A549 (cell line): ENCODE data around the gene OVAAL. TPM values are rescaled to one million over a fixed set of nuclear protein-coding genes. Genes with fewer than 3 reads are reported as not detected.
A peak's percentile ranks its signal among the peaks of the same experiment; 100 is the strongest.

Experiments used
- ATAC-seq, 2 experiments: fragments of 200-7000 bp in 1 of 2; fragments of >200 bp in 1 of 2; cut with Nextera tagmentation in 1 of 2; cut with Tn5 transposase in 1 of 2; 3 replicates each; pipeline versions ENCODE4 v1.8.0 to v1.9.1; 2018 to 2020; ENCODE audit warnings: mild to moderate bottlenecking in 1 of 2, moderate library complexity in 1 of 2
- CTCF ChIA-PET: fragments of 300-600 bp; sonication (Branson Sonifier 250); formaldehyde crosslinking; extraction: SDS; loops from one replicate; lab custom pipeline; 2021; ENCODE audit warnings: antibody characterized with exemption, inconsistent platforms; lab: Yijun Ruan, JAX
- POLR2A ChIA-PET: fragments of 350-600 bp; formaldehyde crosslinking; extraction: SDS; loops from one replicate; lab custom pipeline; 2021; ENCODE audit warnings: antibody characterized with exemption, inconsistent platforms; lab: Yijun Ruan, JAX
- DNase-seq, 2 experiments: peaks; one replicate each; pipeline versions ENCODE4 v3.0.0 to v3.0.0-alpha.2; 2011 to 2016; ENCODE audit warnings: low read depth in 1 of 2, low spot score in 1 of 2
- FAIRE-seq: peaks from 2 replicates; lab custom pipeline; 2011; peaks lifted over from hg19 to GRCh38; lab: Jason Lieb, UNC
- H3K27ac ChIP-seq, 2 experiments: fragments of >200 bp; sonication (Bioruptor Twin); formaldehyde crosslinking; 3 replicates each; pipeline ENCODE4 v1.5.1; 2016 to 2017
- H3K4me1 ChIP-seq: fragments of >200 bp; sonication (Bioruptor Twin); formaldehyde crosslinking; 3 replicates; pipeline ENCODE4 v1.6.1; 2016
- H3K4me2 ChIP-seq: fragments of >200 bp; sonication (Bioruptor Twin); formaldehyde crosslinking; 3 replicates; pipeline ENCODE4 v1.6.1; 2016
- H3K4me3 ChIP-seq: fragments of >200 bp; sonication (Bioruptor Twin); formaldehyde crosslinking; 3 replicates; pipeline ENCODE4 v1.5.1; 2016
- H3K9me3 ChIP-seq: fragments of >200 bp; sonication (Bioruptor Twin); formaldehyde crosslinking; 3 replicates; pipeline ENCODE4 v1.6.1; 2016
- BCL3 ChIP-seq: fragments of >200 bp; sonication (Bioruptor Twin); formaldehyde crosslinking; IDR thresholded peaks from 3 replicates; pipeline ENCODE4 v1.6.1; 2016
- CBX2 ChIP-seq: fragments of 200-600 bp; sonication (generic); IDR thresholded peaks from 2 replicates; pipeline ENCODE4 v1.6.1; 2016; ENCODE audit warnings: low read depth, mild to moderate bottlenecking, borderline replicate concordance
- CBX8 ChIP-seq: fragments of 200-600 bp; sonication (generic); IDR thresholded peaks from 2 replicates; pipeline ENCODE4 v1.6.1; 2016
- CEBPB ChIP-seq, 2 experiments: fragments of >200 bp in 1 of 2; sonication (Bioruptor Twin) in 1 of 2; formaldehyde crosslinking in 1 of 2; IDR thresholded peaks; 2 replicates each; pipeline ENCODE4 v1.6.1; 2012 to 2016
- CHD4 ChIP-seq: fragments of 200-600 bp; sonication (generic); IDR thresholded peaks from 2 replicates; pipeline ENCODE4 v1.6.1; 2016; ENCODE audit warnings: antibody characterized with exemption, mild to moderate bottlenecking, borderline replicate concordance
- EP300 ChIP-seq, 2 experiments: fragments of >200 bp; sonication (Bioruptor Twin); formaldehyde crosslinking; IDR thresholded peaks; 2 replicates in 1 of 2; 3 replicates in 1 of 2; pipeline ENCODE4 v1.6.1; 2016 to 2017
- FOSB ChIP-seq: fragments of 250-450 bp; sonication (Bioruptor Pico); IDR thresholded peaks from 2 replicates; pipeline ENCODE4 v1.5.0; 2020; ENCODE audit warnings: mild to moderate bottlenecking, moderate library complexity
- GATA3 ChIP-seq: IDR thresholded peaks from 2 replicates; pipeline ENCODE4 v1.6.1; 2012; ENCODE audit warnings: borderline replicate concordance
- HOXA7 ChIP-seq: fragments of 250-450 bp; sonication (Bioruptor Pico); IDR thresholded peaks from 2 replicates; pipeline ENCODE4 v1.5.0; 2020; ENCODE audit warnings: mild to moderate bottlenecking, moderate library complexity
- HOXB5 ChIP-seq: fragments of 250-450 bp; sonication (Bioruptor Pico); IDR thresholded peaks from 2 replicates; pipeline ENCODE4 v1.5.0; 2020; ENCODE audit warnings: mild to moderate bottlenecking, moderate library complexity
- KDM5A ChIP-seq: fragments of 200-600 bp; sonication (generic); IDR thresholded peaks from 2 replicates; pipeline ENCODE4 v1.6.1; 2016; ENCODE audit warnings: antibody characterized with exemption, mild to moderate bottlenecking
- MAFK ChIP-seq: fragments of 450-650 bp; IDR thresholded peaks from 2 replicates; pipeline ENCODE4 v1.6.1; 2014; ENCODE audit not compliant: partially characterized antibody
- NPAS2 ChIP-seq: fragments of 250-450 bp; sonication (Bioruptor Pico); IDR thresholded peaks from 2 replicates; pipeline ENCODE4 v1.8.0; 2022; ENCODE audit warnings: mild to moderate bottlenecking, moderate library complexity, borderline replicate concordance
- NR3C1 ChIP-seq: fragments of >200 bp; sonication (Bioruptor Twin); formaldehyde crosslinking; IDR thresholded peaks from 3 replicates; pipeline ENCODE4 v1.6.1; 2017
- POLR2A ChIP-seq: IDR thresholded peaks from 2 replicates; pipeline ENCODE4 v1.6.1; 2012; ENCODE audit warnings: mild to moderate bottlenecking, low read length
- RCOR1 ChIP-seq: fragments of 150-350 bp; IDR thresholded peaks from 2 replicates; pipeline ENCODE4 v1.6.1; 2014; ENCODE audit warnings: antibody characterized with exemption, low read length, low read depth
- SMC3 ChIP-seq: fragments of >200 bp; sonication (Bioruptor Twin); formaldehyde crosslinking; IDR thresholded peaks from 3 replicates; pipeline ENCODE4 v1.6.1; 2018; ENCODE audit warnings: inconsistent platforms
- SREBF2 ChIP-seq: fragments of 450-650 bp; IDR thresholded peaks from 2 replicates; pipeline ENCODE4 v1.6.1; 2014; ENCODE audit warnings: mild to moderate bottlenecking, moderate library complexity
- ZFP36 ChIP-seq: fragments of 450-650 bp; IDR thresholded peaks from 2 replicates; pipeline ENCODE4 v1.6.1; 2014; ENCODE audit warnings: borderline replicate concordance; ENCODE audit not compliant: partially characterized antibody
- ZNF302 ChIP-seq: fragments of 250-450 bp; sonication (Bioruptor Pico); IDR thresholded peaks from 2 replicates; pipeline ENCODE4 v1.9.0; 2021; ENCODE audit warnings: inconsistent platforms, mild to moderate bottlenecking, moderate library complexity
- ZSCAN20 ChIP-seq: fragments of 250-450 bp; sonication (Bioruptor Pico); IDR thresholded peaks from 2 replicates; pipeline ENCODE4 v1.8.0; 2022; ENCODE audit warnings: mild to moderate bottlenecking, moderate library complexity
- WGBS: methylation state at CpG from one replicate; pipeline ENCODE4 v1.1.6; 2017; ENCODE audit errors: missing lambda C conversion rate; 5-methylcytosine and 5-hydroxymethylcytosine counted together
- polyA plus RNA-seq, 4 experiments: library from polyadenylated mRNA; depleted of rRNA in 3 of 4; stranded (reverse); fragments of >200 nt; fragmentation: RNase III in 1 of 4; extraction: RNeasy Plus Mini Kit Qiagen cat#74134 plus additional on column Dnase treatment in 1 of 4; gene quantifications; 2 replicates in 3 of 4; 3 replicates in 1 of 4; pipeline ENCODE4 v1.2.3, GENCODE V29; 2011 to 2017
- TF ChIP-seq, protein P1 (sequence below): fragments of 200-600 bp; sonication (generic); IDR thresholded peaks from 2 replicates; pipeline ENCODE4 v1.6.1; 2016; ENCODE audit warnings: antibody characterized with exemption, mild to moderate bottlenecking, moderate library complexity
- TF ChIP-seq, protein P2 (sequence below): fragments of 450-650 bp; IDR thresholded peaks from 2 replicates; pipeline ENCODE4 v1.6.1; 2014; ENCODE audit warnings: antibody characterized with exemption
- TF ChIP-seq, protein P3 (sequence below): fragments of 150-350 bp; IDR thresholded peaks from 2 replicates; pipeline ENCODE4 v1.6.1; 2014; ENCODE audit warnings: low read depth, mild to moderate bottlenecking, low read length

OVAAL gene
- polyA plus RNA-seq, 2 of the 4 experiments (the other 2 are of a cell fraction) = 0.08 TPM; not detected in 1

- no peak overlapping the region for H3K4me2 ChIP-seq
- H3K4me1 ChIP-seq = peaks cover 32% of the 10 kb centered on the region
- DNase-seq = no peak
- FAIRE-seq = no peak
- WGBS = 60% methylated on average over 4 of the region's 4 CpGs
- no peak for ATAC-seq
- no peak for TF ChIP-seq ZNF302 (CRISPR knock-in tag)
- TF ChIP-seq RCOR1 = no peak
- TF ChIP-seq EP300 (IDR thresholded peaks at IDR 0.05) = no peak
- TF ChIP-seq, protein P1, sequence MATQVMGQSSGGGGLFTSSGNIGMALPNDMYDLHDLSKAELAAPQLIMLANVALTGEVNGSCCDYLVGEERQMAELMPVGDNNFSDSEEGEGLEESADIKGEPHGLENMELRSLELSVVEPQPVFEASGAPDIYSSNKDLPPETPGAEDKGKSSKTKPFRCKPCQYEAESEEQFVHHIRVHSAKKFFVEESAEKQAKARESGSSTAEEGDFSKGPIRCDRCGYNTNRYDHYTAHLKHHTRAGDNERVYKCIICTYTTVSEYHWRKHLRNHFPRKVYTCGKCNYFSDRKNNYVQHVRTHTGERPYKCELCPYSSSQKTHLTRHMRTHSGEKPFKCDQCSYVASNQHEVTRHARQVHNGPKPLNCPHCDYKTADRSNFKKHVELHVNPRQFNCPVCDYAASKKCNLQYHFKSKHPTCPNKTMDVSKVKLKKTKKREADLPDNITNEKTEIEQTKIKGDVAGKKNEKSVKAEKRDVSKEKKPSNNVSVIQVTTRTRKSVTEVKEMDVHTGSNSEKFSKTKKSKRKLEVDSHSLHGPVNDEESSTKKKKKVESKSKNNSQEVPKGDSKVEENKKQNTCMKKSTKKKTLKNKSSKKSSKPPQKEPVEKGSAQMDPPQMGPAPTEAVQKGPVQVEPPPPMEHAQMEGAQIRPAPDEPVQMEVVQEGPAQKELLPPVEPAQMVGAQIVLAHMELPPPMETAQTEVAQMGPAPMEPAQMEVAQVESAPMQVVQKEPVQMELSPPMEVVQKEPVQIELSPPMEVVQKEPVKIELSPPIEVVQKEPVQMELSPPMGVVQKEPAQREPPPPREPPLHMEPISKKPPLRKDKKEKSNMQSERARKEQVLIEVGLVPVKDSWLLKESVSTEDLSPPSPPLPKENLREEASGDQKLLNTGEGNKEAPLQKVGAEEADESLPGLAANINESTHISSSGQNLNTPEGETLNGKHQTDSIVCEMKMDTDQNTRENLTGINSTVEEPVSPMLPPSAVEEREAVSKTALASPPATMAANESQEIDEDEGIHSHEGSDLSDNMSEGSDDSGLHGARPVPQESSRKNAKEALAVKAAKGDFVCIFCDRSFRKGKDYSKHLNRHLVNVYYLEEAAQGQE = no peak
- no peak for TF ChIP-seq POLR2A
- no peak for TF ChIP-seq CEBPB (IDR thresholded peaks at IDR 0.05)
- TF ChIP-seq NR3C1 = no peak
- no peak for TF ChIP-seq FOSB (CRISPR knock-in tag)
- TF ChIP-seq ZSCAN20 (CRISPR knock-in tag) = no peak
- TF ChIP-seq BCL3 = no peak
- no peak for TF ChIP-seq KDM5A
- TF ChIP-seq SMC3 = no peak
- no peak for TF ChIP-seq NPAS2
- TF ChIP-seq, protein P2, sequence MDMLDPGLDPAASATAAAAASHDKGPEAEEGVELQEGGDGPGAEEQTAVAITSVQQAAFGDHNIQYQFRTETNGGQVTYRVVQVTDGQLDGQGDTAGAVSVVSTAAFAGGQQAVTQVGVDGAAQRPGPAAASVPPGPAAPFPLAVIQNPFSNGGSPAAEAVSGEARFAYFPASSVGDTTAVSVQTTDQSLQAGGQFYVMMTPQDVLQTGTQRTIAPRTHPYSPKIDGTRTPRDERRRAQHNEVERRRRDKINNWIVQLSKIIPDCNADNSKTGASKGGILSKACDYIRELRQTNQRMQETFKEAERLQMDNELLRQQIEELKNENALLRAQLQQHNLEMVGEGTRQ = no peak
- no peak for TF ChIP-seq CBX8
- no peak for TF ChIP-seq HOXB5
- no peak for TF ChIP-seq CHD4
- H3K9me3 ChIP-seq = no peaks in the 10 kb centered on the region
- ChIA-PET POLR2A (no interaction called here), CTCF (interaction anchor here (1.1 kb wide), 3 partner anchors 21 to 297 kb away, joined by 3 to 5 read pairs (median 4); no protein-coding TSS in a partner anchor)
- H3K27ac ChIP-seq = peak overlapping the region; percentile 1 to 7; a peak in 1 of 6 replicates
- H3K4me3 ChIP-seq = no peak overlapping the region
Measured at GRCh38 chr1:180565121-180565871, 6.5 kb downstream of the OVAAL start.

- H3K4me1 ChIP-seq = peaks cover 26% of the 10 kb centered on the region
- H3K4me2 ChIP-seq = no peak overlapping the region
- H3K27ac ChIP-seq = 0 out of 6 replicates have a peak overlapping the region, but pooled peaks of 1 of the 2 experiments have one; percentile 1
- WGBS = 87% methylated on average over 6 of the region's 6 CpGs
- DNase-seq (no peak), ATAC-seq (no peak), FAIRE-seq (no peak)
- H3K4me3 ChIP-seq = no peak overlapping the region
- ChIA-PET POLR2A (no interaction called here), CTCF (interaction anchor here (0.8 to 1.1 kb wide), 2 partner anchors 8 to 297 kb away, joined by 3 read pairs; no protein-coding TSS in a partner anchor)
- no peaks in the 10 kb centered on the region for H3K9me3 ChIP-seq
- TF ChIP-seq CBX2 = no peak
- TF ChIP-seq, protein P1 = no peak
- no peak for TF ChIP-seq GATA3
- TF ChIP-seq, protein P3, sequence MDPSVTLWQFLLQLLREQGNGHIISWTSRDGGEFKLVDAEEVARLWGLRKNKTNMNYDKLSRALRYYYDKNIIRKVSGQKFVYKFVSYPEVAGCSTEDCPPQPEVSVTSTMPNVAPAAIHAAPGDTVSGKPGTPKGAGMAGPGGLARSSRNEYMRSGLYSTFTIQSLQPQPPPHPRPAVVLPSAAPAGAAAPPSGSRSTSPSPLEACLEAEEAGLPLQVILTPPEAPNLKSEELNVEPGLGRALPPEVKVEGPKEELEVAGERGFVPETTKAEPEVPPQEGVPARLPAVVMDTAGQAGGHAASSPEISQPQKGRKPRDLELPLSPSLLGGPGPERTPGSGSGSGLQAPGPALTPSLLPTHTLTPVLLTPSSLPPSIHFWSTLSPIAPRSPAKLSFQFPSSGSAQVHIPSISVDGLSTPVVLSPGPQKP = no peak
- TF ChIP-seq SREBF2 = no peak
- TF ChIP-seq MAFK = no peak
- no peak for TF ChIP-seq CEBPB (IDR thresholded peaks at IDR 0.05)
- TF ChIP-seq POLR2A = no peak
- no peak for TF ChIP-seq SMC3
- TF ChIP-seq BCL3 = no peak
- TF ChIP-seq ZFP36 = no peak
- TF ChIP-seq HOXA7 (CRISPR knock-in tag) = no peak
Measured at GRCh38 chr1:180566026-180566425, 7.3 kb downstream of the OVAAL start.
